Stomach (tissue), 4 donors: ENCODE measurements around the gene RASD2.

ENCODE experiments used
- CTCF ChIP-seq, 7 experiments: fragments of 450-650 bp in 4 of 7; fragments of 200-600 bp in 3 of 7; sonication (generic) in 3 of 7; IDR thresholded peaks; one replicate each; pipeline ENCODE4 v1.5.1; 2016 to 2019; ENCODE audit warnings: antibody characterized with exemption in 7 of 7, control low read depth in 2 of 7, mild to moderate bottlenecking in 1 of 7
- POLR2A ChIP-seq, 4 donors: fragments of 450-650 bp; IDR thresholded peaks; one replicate each; pipeline ENCODE4 v1.6.1; 2016; ENCODE audit warnings: antibody characterized with exemption in 4 of 4, control low read depth in 2 of 4, mild to moderate bottlenecking in 1 of 4, moderate library complexity in 1 of 4

GRCh38 chr22:35540595-35541253 lies at the start of gene RASD2:
- no peak for TF ChIP-seq CTCF (IDR thresholded peaks at IDR 0.05)
- TF ChIP-seq POLR2A (IDR thresholded peaks at IDR 0.05) = no peak
